ENCODE measurements around the gene SIX5. TPM values are rescaled to one million over a fixed set of nuclear protein-coding genes. Genes with fewer than 3 reads are reported as not detected.

SIX5 gene
- polyA plus RNA-seq, 1 donor = 32.1 TPM

Other genes starting within 250 kb of the SIX5 start
- gene OPA3, start 184.4 kb downstream of the SIX5 start, polyA plus RNA-seq (ENCODE audit: insufficient read length) = 7.0 TPM
- gene GPR4, start 167.0 kb downstream of the SIX5 start, polyA plus RNA-seq (ENCODE audit: insufficient read length) = 4.9 TPM
- gene EML2, start 129.9 kb downstream of the SIX5 start, polyA plus RNA-seq (ENCODE audit: insufficient read length) = 13.1 TPM
- gene GIPR, start 101.0 kb downstream of the SIX5 start, polyA plus RNA-seq (ENCODE audit: insufficient read length) = 1.7 TPM
- gene SNRPD2, start 77.3 kb downstream of the SIX5 start, polyA plus RNA-seq (ENCODE audit: insufficient read length) = 238 TPM
- 4.0 TPM for gene QPCTL, start 76.6 kb downstream of the SIX5 start, polyA plus RNA-seq (ENCODE audit: insufficient read length)
- 16.2 TPM for gene FBXO46, start 38.4 kb downstream of the SIX5 start, polyA plus RNA-seq (ENCODE audit: insufficient read length)
- gene MEIOSIN, start 35.8 kb downstream of the SIX5 start, polyA plus RNA-seq (ENCODE audit: insufficient read length) = not detected
- gene DMPK, start 13.2 kb upstream of the SIX5 start, polyA plus RNA-seq (ENCODE audit: insufficient read length) = 399 TPM
- 57.6 TPM for gene DMWD, start 23.6 kb upstream of the SIX5 start, polyA plus RNA-seq (ENCODE audit: insufficient read length)
- gene RSPH6A, start 46.1 kb upstream of the SIX5 start, polyA plus RNA-seq (ENCODE audit: insufficient read length) = not detected
- gene SYMPK, start 93.9 kb upstream of the SIX5 start, polyA plus RNA-seq (ENCODE audit: insufficient read length) = 40.3 TPM
- gene FOXA3, start 95.1 kb upstream of the SIX5 start, polyA plus RNA-seq (ENCODE audit: insufficient read length) = not detected
- gene IRF2BP1, start 116.9 kb upstream of the SIX5 start, polyA plus RNA-seq (ENCODE audit: insufficient read length) = 20.8 TPM
- 4.8 TPM for gene MYPOP, start 133.4 kb upstream of the SIX5 start, polyA plus RNA-seq (ENCODE audit: insufficient read length)
- gene NANOS2, start 145.5 kb upstream of the SIX5 start, polyA plus RNA-seq (ENCODE audit: insufficient read length) = not detected
- 5.0 TPM for gene NOVA2, start 204.6 kb upstream of the SIX5 start, polyA plus RNA-seq (ENCODE audit: insufficient read length)
- gene CCDC61, start 226.2 kb upstream of the SIX5 start, polyA plus RNA-seq (ENCODE audit: insufficient read length) = 9.0 TPM